ENCODE results near the gene RPGRIP1L. TPM values are rescaled to one million over a fixed set of nuclear protein-coding genes. Genes with fewer than 3 reads are reported as not detected.

Gene RPGRIP1L
- total RNA-seq, 1 donor from 2014 or later, result 11.4 TPM

- peak; percentile 4 for DNase-seq
These were observed 103.5 kb downstream of the RPGRIP1L start for GRCh38 chr16:53600126-53600525.

DNA sequence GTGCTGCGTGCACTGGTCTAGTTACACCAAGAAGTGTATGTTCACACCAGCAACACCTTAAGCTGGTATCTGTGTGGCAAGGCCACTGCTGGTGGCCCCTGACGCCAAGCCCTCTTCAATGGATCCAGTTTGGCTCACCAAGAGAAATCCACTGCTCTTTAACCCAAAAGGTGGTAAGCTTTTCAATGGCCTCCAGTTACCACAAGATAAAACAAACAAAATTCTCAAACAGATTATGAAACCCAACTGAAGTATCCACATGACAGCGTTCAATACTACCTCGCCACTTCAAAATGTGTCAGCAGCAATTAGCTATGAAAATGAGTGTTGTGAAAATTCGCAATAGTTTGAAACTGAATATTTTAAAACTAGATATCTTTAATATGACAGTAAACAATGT, 104.1 kb downstream of the RPGRIP1L start:
- DNase-seq, result no peak

GRCh38 chr16:53598511-53599275, 105.0 kb downstream of the RPGRIP1L start:
- DNase-seq, result peak; percentile 3

- DNase-seq, result no peak
These were observed 105.9 kb downstream of the RPGRIP1L start for GRCh38 chr16:53597776-53598175.

- no peak for DNase-seq
These were observed 115.5 kb downstream of the RPGRIP1L start for GRCh38 chr16:53588081-53588648.

GRCh38 chr16:53583401-53583800, 120.3 kb downstream of the RPGRIP1L start:
- DNase-seq, result no peak

DNA sequence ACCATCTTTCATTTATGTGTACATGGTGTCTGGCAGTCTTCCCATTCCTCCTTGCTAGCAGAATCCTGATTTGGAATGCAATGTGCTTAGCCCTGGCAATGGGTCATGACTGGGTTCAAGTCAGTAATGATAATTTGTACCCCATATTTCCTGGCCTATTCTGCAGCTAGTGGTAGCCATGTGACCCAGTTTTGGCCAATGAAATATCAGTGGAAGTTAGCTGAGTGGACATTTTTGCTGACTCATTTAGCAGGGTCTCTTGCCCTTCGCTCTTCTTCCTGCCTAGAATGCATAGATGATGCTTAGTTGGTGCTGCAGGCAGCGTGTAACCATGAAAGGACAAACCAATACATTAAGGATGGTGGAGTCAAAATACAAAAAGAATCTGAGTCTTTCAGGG, 121.9 kb downstream of the RPGRIP1L start:
- DNase-seq, result no peak

GRCh38 chr16:53580038-53580802, 123.4 kb downstream of the RPGRIP1L start:
- DNase-seq, result no peak

DNA sequence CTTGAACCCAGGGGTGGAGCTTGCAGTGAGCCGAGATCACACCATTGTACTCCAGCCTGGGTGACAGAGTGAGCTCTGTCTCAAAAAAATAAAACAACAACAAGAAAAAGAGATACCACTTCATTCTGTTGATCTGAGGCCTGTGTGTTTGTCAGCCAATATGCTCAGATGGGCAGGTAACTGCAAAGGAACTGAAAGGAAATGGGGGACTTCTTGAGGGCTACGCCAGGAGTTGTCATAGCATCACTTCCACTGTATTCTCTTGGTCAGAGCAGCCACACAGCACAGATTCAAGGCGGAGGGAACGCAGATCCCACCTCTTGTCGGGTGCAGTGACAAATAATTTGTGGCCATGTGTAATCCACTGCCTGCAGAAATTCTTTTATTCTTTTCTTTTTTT, 126.8 kb downstream of the RPGRIP1L start:
- DNase-seq, result no peak

GRCh38 chr16:53576210-53576609, 127.4 kb downstream of the RPGRIP1L start:
- no peak for DNase-seq

GRCh38 chr16:53571763-53572162, 131.9 kb downstream of the RPGRIP1L start:
- DNase-seq, result no peak

- DNase-seq, result no peak
These were observed 137.0 kb downstream of the RPGRIP1L start for GRCh38 chr16:53566552-53567245.

GRCh38 chr16:53565296-53565863, 138.3 kb downstream of the RPGRIP1L start:
- DNase-seq, result no peak

DNA sequence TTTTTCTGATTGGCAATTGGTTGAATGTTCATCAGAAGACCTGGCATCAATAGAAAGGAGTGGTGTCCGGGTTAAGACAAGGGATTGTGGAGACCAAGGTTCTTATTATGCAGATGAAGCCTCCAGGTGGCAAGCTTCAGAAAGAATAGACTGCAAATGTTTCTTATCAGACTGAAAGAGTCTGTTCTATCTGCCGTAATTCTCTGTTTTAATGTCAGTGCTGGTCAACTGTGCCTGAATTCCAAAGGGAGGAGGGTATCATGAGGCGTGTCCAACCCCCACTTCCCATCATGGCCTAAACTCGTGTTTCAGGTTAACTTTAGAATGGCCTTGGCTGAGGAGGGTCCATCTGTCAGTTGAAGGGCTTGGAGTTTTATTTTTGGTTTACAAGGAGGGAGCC, 140.2 kb downstream of the RPGRIP1L start:
- no peak for DNase-seq

GRCh38 chr16:53561101-53561888, 142.4 kb downstream of the RPGRIP1L start:
- no peak for DNase-seq

GRCh38 chr16:53559270-53559951, 144.2 kb downstream of the RPGRIP1L start:
- no peak for DNase-seq

DNA sequence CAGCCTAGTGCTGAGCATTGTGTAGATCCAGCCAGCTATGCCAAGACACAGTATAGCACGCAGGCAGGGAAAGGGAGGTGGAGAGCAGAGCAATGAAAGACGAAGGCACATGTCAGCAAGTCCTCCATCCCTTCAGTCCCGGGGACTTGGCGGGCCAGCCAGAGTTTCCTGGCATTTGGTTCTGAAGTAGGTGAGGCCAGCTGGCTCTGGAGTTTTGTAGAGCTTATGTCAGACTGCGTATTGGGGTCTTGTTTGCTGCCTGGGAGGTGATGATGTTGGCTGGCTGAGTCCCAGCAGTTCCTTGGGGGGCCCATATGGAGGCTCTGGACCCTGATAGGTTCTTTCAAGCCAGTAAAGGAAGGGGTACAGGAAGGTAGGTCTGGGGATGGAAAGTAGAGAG, 144.9 kb downstream of the RPGRIP1L start:
- peak; percentile 64 for DNase-seq

DNA sequence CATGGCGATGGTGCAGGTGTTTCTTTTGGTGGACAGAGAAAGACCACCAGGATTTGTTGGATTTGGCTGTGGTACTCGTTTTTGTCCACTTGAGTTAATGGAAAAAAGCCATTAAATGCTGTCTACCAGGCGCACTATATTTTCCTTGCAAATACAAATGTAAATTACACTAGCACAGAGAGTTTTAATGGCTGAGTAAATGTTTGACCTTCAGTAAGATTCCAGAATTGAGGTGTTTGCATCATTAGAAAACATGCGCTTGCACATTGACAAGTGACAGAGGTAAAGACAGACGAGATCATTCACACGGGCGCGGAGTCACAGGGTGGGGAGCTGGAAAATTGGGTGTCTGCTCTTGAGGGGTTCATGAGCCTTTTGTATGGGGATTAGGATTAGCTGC, 147.1 kb downstream of the RPGRIP1L start:
- no peak for DNase-seq

GRCh38 chr16:53549970-53550690, 153.5 kb downstream of the RPGRIP1L start:
- peak; percentile 94 for DNase-seq

Measured in tongue (tissue), 2 donors.